Endothelial cell of umbilical vein (primary cell): ENCODE results near the gene CCNY. TPM values are rescaled to one million over a fixed set of nuclear protein-coding genes. Genes with fewer than 3 reads are reported as not detected.

Source experiments
- BruUV-seq: library from RNA; stranded (reverse); fragments of 400-500 nt; replicated peaks from 2 replicates; lab custom pipeline; 2021; lab: Mats Ljungman, UMichigan
- CTCF ChIA-PET: fragments of 300-600, 350-600 bp; sonication (Branson Sonifier 250); formaldehyde crosslinking; loops from one replicate; lab custom pipeline; 2021; ENCODE audit warnings: antibody characterized with exemption, inconsistent platforms; lab: Charles Lee
- POLR2A ChIA-PET: fragments of 300-600, 350-600 bp; sonication (Branson Sonifier 250); formaldehyde crosslinking; loops from one replicate; lab custom pipeline; 2021; ENCODE audit warnings: antibody characterized with exemption, inconsistent platforms; lab: Charles Lee
- DNase-seq: peaks from one replicate; pipeline ENCODE4 v3.0.0-alpha.2; 2011; ENCODE audit warnings: low read depth, low spot score
- FAIRE-seq: peaks from 2 replicates; lab custom pipeline; 2011; peaks lifted over from hg19 to GRCh38; lab: Jason Lieb, UNC
- H2AFZ ChIP-seq: 2 replicates; pipeline ENCODE4 v1.6.0; 2012; ENCODE audit warnings: low read depth, low read length, control low read depth, inconsistent platforms
- H3K27ac ChIP-seq: 2 replicates; pipeline ENCODE4 v1.5.1; 2011; ENCODE audit warnings: low read depth, mild to moderate bottlenecking, control low read depth, low read length, moderate library complexity; ENCODE audit not compliant: insufficient read depth
- H3K27me3 ChIP-seq, 2 experiments: 2 replicates each; pipeline versions ENCODE4 v1.6.0 to v1.6.1; 2011; ENCODE audit warnings: low read length in 2 of 2, mixed read lengths in 1 of 2; ENCODE audit not compliant: control insufficient read depth in 2 of 2, insufficient read depth in 2 of 2
- H3K36me3 ChIP-seq, 2 experiments: 2 replicates in 1 of 2; 3 replicates in 1 of 2; pipeline ENCODE4 v1.5.1; 2011; ENCODE audit warnings: low read length in 2 of 2, mild to moderate bottlenecking in 1 of 2, moderate library complexity in 1 of 2; ENCODE audit not compliant: control insufficient read depth in 2 of 2, insufficient read depth in 2 of 2; ENCODE audit errors: extremely low read depth in 1 of 2
- H3K4me1 ChIP-seq: 3 replicates; pipeline ENCODE4 v1.5.1; 2011; ENCODE audit warnings: mild to moderate bottlenecking, low read length; ENCODE audit not compliant: control insufficient read depth, insufficient read depth; ENCODE audit errors: extremely low read depth
- H3K4me2 ChIP-seq: 2 replicates; pipeline ENCODE4 v1.6.1; 2011; ENCODE audit warnings: low read length, control low read depth, mixed read lengths; ENCODE audit not compliant: insufficient read depth
- H3K4me3 ChIP-seq, 3 experiments: fragments of 200-600 bp in 1 of 3; sonication (generic), shearing (Covaris generic) in 1 of 3; replicated peaks in 1 of 3; 2 replicates each; pipeline ENCODE4 v1.5.1; 2011 to 2016; ENCODE audit warnings: control low read depth in 3 of 3, low read length in 3 of 3, mild to moderate bottlenecking in 2 of 3, inconsistent platforms in 1 of 3, low read depth in 1 of 3, moderate library complexity in 1 of 3; ENCODE audit not compliant: insufficient read depth in 1 of 3
- H3K79me2 ChIP-seq: 2 replicates; pipeline ENCODE4 v1.6.0; 2012; ENCODE audit warnings: low read length, inconsistent platforms; ENCODE audit not compliant: control insufficient read depth, insufficient read depth
- H3K9ac ChIP-seq: replicated peaks from 2 replicates; pipeline ENCODE3; 2011; ENCODE audit warnings: low read length, control low read depth; ENCODE audit not compliant: insufficient read depth; ENCODE audit errors: extremely low read depth
- H3K9me1 ChIP-seq: replicated peaks from 3 replicates; pipeline ENCODE4 v1.6.0; 2011; ENCODE audit warnings: mild to moderate bottlenecking, low read length; ENCODE audit not compliant: control insufficient read depth, insufficient read depth; ENCODE audit errors: extremely low read depth
- H3K9me3 ChIP-seq: replicated peaks from 2 replicates; pipeline ENCODE4 v1.5.1; 2012; ENCODE audit warnings: low read length, inconsistent platforms; ENCODE audit not compliant: control insufficient read depth, insufficient read depth
- H4K20me1 ChIP-seq: replicated peaks from 2 replicates; pipeline ENCODE3; 2011; ENCODE audit warnings: mild to moderate bottlenecking, low read length; ENCODE audit not compliant: control insufficient read depth, insufficient read depth; ENCODE audit errors: extremely low read depth
- GATA2 ChIP-seq: IDR thresholded peaks from 2 replicates; pipeline ENCODE4 v1.7.0; 2011; ENCODE audit warnings: low read depth, mild to moderate bottlenecking, moderate library complexity, mixed read lengths, low read length; ENCODE audit not compliant: insufficient read length, insufficient read depth
- JUN ChIP-seq: IDR thresholded peaks from 2 replicates; pipeline ENCODE4 v1.6.1; 2011; ENCODE audit warnings: borderline replicate concordance, low read depth; ENCODE audit not compliant: insufficient read length, insufficient read depth
- POLR2A ChIP-seq: IDR thresholded peaks from 2 replicates; pipeline ENCODE4 v1.6.1; 2012; ENCODE audit warnings: low read depth, mild to moderate bottlenecking, control low read depth, low read length
- POLR2AphosphoS5 ChIP-seq: IDR thresholded peaks from 2 replicates; pipeline ENCODE4 v1.6.1; 2012; ENCODE audit warnings: low read depth, mild to moderate bottlenecking, control low read depth, low read length, moderate library complexity; ENCODE audit not compliant: insufficient read depth
- dilution Hi-C: fragments of 300-500 bp; cut with MboI; formaldehyde crosslinking; loops from one replicate; pipeline ENCODE4 v1.15.0; 2019; ENCODE audit warnings: low sequenced_read_pairs; ENCODE audit not compliant: extremely low pct_ligation_motif_present
- intact Hi-C: fragments of 100-400 bp; cut with micrococcal nuclease; formaldehyde crosslinking; loops from one replicate; pipeline ENCODE4 v1.10.0; 2022
- polyA plus RNA-seq, 4 experiments: library from polyadenylated mRNA; depleted of rRNA in 3 of 4; stranded (reverse) in 3 of 4; unstranded in 1 of 4; fragments of >200 nt; gene quantifications; 2 replicates each; pipeline versions ENCODE4 v1.2.1 to v1.2.3, GENCODE V29; 2011 to 2012; ENCODE audit warnings: missing spikeins in 1 of 4
- total RNA-seq: library from RNA; stranded (reverse); gene quantifications from 2 replicates; pipeline ENCODE4 v1.2.3, GENCODE V29; 2021
- TF ChIP-seq, protein P1 (sequence below): IDR thresholded peaks from 2 replicates; pipeline ENCODE4 v1.6.1; 2011; ENCODE audit not compliant: insufficient read depth, insufficient read length
- TF ChIP-seq, protein P2 (sequence below), 2 donors: IDR thresholded peaks; 1 replicate in 1 of 2; 2 replicates in 1 of 2; pipeline ENCODE4 v1.5.1; 2011; ENCODE audit warnings: low read length in 2 of 2, mild to moderate bottlenecking in 2 of 2, moderate library complexity in 2 of 2, control low read depth in 1 of 2, inconsistent platforms in 1 of 2, low read depth in 1 of 2; ENCODE audit not compliant: insufficient read depth in 1 of 2; ENCODE audit errors: extremely low read depth in 1 of 2

The CCNY gene
- total and polyA plus RNA-seq, 2 donors (not counting 3 experiments of a cell fraction or from before 2014, with no cell fraction given), result 61.5 to 107 TPM

DNA sequence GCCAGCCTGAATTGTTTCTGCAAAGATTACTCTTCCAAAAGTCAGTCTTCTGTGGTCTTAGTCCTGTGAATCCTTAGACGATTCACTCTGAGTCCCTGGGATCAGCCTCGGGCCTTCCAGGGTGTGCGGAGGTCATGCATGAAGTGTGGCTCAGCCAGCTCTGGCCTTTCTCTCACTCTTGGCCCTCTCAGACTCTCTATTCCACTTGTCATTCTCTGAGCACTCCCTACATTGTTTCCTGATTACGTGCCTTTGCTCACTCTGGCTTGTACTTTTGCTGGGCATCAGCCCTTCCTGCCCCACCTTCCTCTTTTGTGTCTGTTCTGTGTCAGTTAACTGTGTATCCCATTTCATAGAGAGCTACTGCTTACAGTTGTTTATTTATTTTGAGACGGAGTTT, 36.0 kb downstream of the CCNY start:
- Histone ChIP-seq H3K4me1 (peaks cover 57% of the 10 kb centered on the region), H3K9me3 (no peaks in the 10 kb centered on the region), H3K27ac (peak overlapping the region; percentile 70), H3K79me2 (peaks cover 95% of the 10 kb centered on the region), H3K4me3 (no peak overlapping the region), H3K4me2 (no peak overlapping the region), H4K20me1 (no peaks in the 10 kb centered on the region), H3K9ac (peak overlapping the region; percentile 27), H3K9me1 (no peaks in the 10 kb centered on the region), H2AFZ (no peak overlapping the region), H3K27me3 (no peaks in the 10 kb centered on the region), H3K36me3 (no peaks in the 10 kb centered on the region)
- no TSS peak for BruUV-seq
- FAIRE-seq (peak; percentile 78), DNase-seq (peak; percentile 87)
- dilution Hi-C loops (no loop called here), intact Hi-C loops (no loop called here)
- POLR2A ChIA-PET, result no interaction called here
- TF ChIP-seq POLR2AphosphoS5 (peak; percentile 66), JUN (peak; percentile 45), POLR2A (peak; percentile 35), GATA2 (no peak)
- TF ChIP-seq, protein P1, sequence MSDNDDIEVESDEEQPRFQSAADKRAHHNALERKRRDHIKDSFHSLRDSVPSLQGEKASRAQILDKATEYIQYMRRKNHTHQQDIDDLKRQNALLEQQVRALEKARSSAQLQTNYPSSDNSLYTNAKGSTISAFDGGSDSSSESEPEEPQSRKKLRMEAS, result no peak
- CTCF ChIA-PET, result interaction anchor here (1.1 to 1.2 kb wide), 2 partner anchors 14 kb away, joined by 3 to 5 read pairs; no protein-coding TSS in a partner anchor

DNA sequence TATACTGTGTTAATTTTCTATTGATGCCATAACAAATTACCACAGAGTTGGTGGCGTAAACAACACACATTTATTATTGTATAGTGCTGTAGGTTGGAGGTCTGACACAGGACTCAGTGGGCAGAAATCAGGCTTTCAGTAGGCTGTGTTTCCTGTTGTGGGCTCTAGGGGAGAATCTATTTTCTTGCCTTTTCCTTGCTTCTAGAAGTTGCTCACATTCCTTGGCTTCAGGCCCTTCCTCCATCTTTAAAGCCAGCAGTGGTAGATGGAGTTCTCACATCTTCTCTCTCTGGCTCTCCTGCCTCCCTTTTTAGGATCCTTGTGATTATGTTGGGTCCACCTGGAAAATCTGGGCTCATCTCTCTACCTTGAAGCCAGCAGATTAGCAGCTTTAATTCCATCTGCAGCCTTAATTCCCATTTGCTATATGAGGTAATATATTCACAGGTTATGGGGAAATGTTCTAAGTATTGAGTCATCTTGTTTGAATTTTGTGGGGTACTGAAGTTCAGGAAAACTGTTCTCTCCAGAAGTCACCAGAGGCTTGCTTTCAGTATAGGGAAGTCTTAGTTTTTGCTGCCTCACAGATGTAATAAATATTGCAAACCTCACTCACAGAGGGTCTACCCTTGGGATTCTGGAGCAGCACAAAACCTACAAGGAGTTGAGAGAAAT, 38.9 kb downstream of the CCNY start:
- Histone ChIP-seq H2AFZ (no peak overlapping the region), H3K4me2 (no peak overlapping the region), H3K27me3 (no peaks in the 10 kb centered on the region), H3K9ac (no peak overlapping the region), H3K36me3 (no peaks in the 10 kb centered on the region), H3K9me3 (no peaks in the 10 kb centered on the region), H3K27ac (no peak overlapping the region), H3K4me1 (peaks cover 71% of the 10 kb centered on the region), H3K4me3 (no peak overlapping the region), H3K79me2 (peaks cover 81% of the 10 kb centered on the region), H3K9me1 (no peaks in the 10 kb centered on the region), H4K20me1 (no peaks in the 10 kb centered on the region)
- CTCF ChIA-PET, result interaction anchor here (0.9 to 1.9 kb wide), 3 partner anchors 9 to 88 kb away, joined by 3 to 4 read pairs (median 3); no protein-coding TSS in a partner anchor
- TF ChIP-seq, protein P2, sequence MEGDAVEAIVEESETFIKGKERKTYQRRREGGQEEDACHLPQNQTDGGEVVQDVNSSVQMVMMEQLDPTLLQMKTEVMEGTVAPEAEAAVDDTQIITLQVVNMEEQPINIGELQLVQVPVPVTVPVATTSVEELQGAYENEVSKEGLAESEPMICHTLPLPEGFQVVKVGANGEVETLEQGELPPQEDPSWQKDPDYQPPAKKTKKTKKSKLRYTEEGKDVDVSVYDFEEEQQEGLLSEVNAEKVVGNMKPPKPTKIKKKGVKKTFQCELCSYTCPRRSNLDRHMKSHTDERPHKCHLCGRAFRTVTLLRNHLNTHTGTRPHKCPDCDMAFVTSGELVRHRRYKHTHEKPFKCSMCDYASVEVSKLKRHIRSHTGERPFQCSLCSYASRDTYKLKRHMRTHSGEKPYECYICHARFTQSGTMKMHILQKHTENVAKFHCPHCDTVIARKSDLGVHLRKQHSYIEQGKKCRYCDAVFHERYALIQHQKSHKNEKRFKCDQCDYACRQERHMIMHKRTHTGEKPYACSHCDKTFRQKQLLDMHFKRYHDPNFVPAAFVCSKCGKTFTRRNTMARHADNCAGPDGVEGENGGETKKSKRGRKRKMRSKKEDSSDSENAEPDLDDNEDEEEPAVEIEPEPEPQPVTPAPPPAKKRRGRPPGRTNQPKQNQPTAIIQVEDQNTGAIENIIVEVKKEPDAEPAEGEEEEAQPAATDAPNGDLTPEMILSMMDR (IDR thresholded peaks at IDR 0.05; ENCODE audit: extremely low read depth in 1 of 2, insufficient read depth in 1 of 2, low read depth in 1 of 2, low read length in 2 of 2), result no peak
- TF ChIP-seq JUN (no peak), GATA2 (no peak), POLR2AphosphoS5 (no peak)
- dilution Hi-C loops, result no loop called here
- intact Hi-C loops, result no loop called here
- POLR2A ChIA-PET, result no interaction called here
- BruUV-seq, result no TSS peak
- FAIRE-seq (peak; percentile 12), DNase-seq (no peak)
